ENCODE measurements around the gene SLC45A1. TPM values are rescaled to one million over a fixed set of nuclear protein-coding genes. Genes with fewer than 3 reads are reported as not detected.
"Not testable (repeated sequence)": the region's sequence is repeated elsewhere in the genome, so short reads cannot be mapped to it uniquely, and the experiment has no call there.

Gene SLC45A1
- total and polyA plus RNA-seq, 5 experiments from 2014 or later = 0.48 to 1.2 (median 0.98) TPM; not detected in 1

GRCh38 chr1:8370905-8371315 lies 53.0 kb downstream of the SLC45A1 start:
- no peak for ATAC-seq
- Mint-ChIP-seq H3K4me3 (no peak overlapping the region), H3K27ac (peak overlapping the region in 6 of 10 donors; percentile 42 to 53 (median 47)), H3K27me3 (no peaks in the 10 kb centered on the region), H3K4me1 (peaks cover 20 to 65% (median 36%) of the 10 kb centered on the region in 4 donors), H3K36me3 (peaks cover 0 to 43% (median 0%) of the 10 kb centered on the region in 3 donors), H3K9me3 (no peaks in the 10 kb centered on the region)
- no peak for DNase-seq
- POLR2A ChIA-PET = interaction anchor here (1.2 kb wide), 1 partner anchor 12 kb away, joined by 3 read pairs; no protein-coding TSS in a partner anchor

GRCh38 chr1:8371372-8371991 lies 53.6 kb downstream of the SLC45A1 start:
- POLR2A ChIA-PET = interaction anchor here (1.2 kb wide), 1 partner anchor 12 kb away, joined by 3 read pairs; no protein-coding TSS in a partner anchor
- Mint-ChIP-seq H3K27me3 (no peaks in the 10 kb centered on the region), H3K9me3 (no peaks in the 10 kb centered on the region), H3K4me1 (peaks cover 25 to 67% (median 39%) of the 10 kb centered on the region in 4 donors), H3K36me3 (peaks cover 0 to 42% (median 0%) of the 10 kb centered on the region in 3 donors), H3K4me3 (no peak overlapping the region), H3K27ac (peak overlapping the region in 5 of 10 donors; percentile 8 to 64 (median 51))
- no peak for ATAC-seq
- no peak for DNase-seq

GRCh38 chr1:8373125-8373524 lies 55.2 kb downstream of the SLC45A1 start:
- POLR2A ChIA-PET = no interaction called here
- H3K36me3 Mint-ChIP-seq = peaks cover 0 to 45% (median 0%) of the 10 kb centered on the region in 3 donors
- no peak for DNase-seq
- H3K4me3 Mint-ChIP-seq = no peak overlapping the region
- peaks cover 25 to 65% (median 36%) of the 10 kb centered on the region in 4 donors for H3K4me1 Mint-ChIP-seq
- H3K27me3 Mint-ChIP-seq = no peaks in the 10 kb centered on the region
- H3K9me3 Mint-ChIP-seq = no peaks in the 10 kb centered on the region
- H3K27ac Mint-ChIP-seq = peak overlapping the region in 1 of 10 donors; percentile 47
- no peak for ATAC-seq

GRCh38 chr1:8373581-8374241 lies 55.8 kb downstream of the SLC45A1 start:
- no peak for DNase-seq
- POLR2A ChIA-PET = no interaction called here
- H3K9me3 Mint-ChIP-seq = no peaks in the 10 kb centered on the region
- H3K27ac Mint-ChIP-seq = peak overlapping the region in 1 of 10 donors; percentile 30
- H3K4me1 Mint-ChIP-seq = peaks cover 31 to 70% (median 40%) of the 10 kb centered on the region in 4 donors
- H3K36me3 Mint-ChIP-seq = peaks cover 0 to 42% (median 0%) of the 10 kb centered on the region in 3 donors
- H3K27me3 Mint-ChIP-seq = no peaks in the 10 kb centered on the region
- peak overlapping the region in 1 of 10 donors; percentile 60 for H3K4me3 Mint-ChIP-seq
- no peak for ATAC-seq

- DNase-seq (no peak), ATAC-seq (no peak)
- H3K27ac Mint-ChIP-seq = peak overlapping the region in 5 of 10 donors; percentile 30 to 76 (median 63)
- H3K36me3 Mint-ChIP-seq = peaks cover 0 to 44% (median 0%) of the 10 kb centered on the region in 3 donors
- peaks cover 33 to 72% (median 46%) of the 10 kb centered on the region in 4 donors for H3K4me1 Mint-ChIP-seq
- H3K27me3 Mint-ChIP-seq = no peaks in the 10 kb centered on the region
- POLR2A ChIA-PET = no interaction called here
- no peak overlapping the region for H3K4me3 Mint-ChIP-seq
- no peaks in the 10 kb centered on the region for H3K9me3 Mint-ChIP-seq
These were observed 56.4 kb downstream of the SLC45A1 start for GRCh38 chr1:8374356-8374755.

GRCh38 chr1:8374812-8375211 lies 56.9 kb downstream of the SLC45A1 start:
- peak overlapping the region in 1 of 10 donors; percentile 25 for H3K4me3 Mint-ChIP-seq
- POLR2A ChIA-PET = no interaction called here
- peaks cover 33 to 74% (median 48%) of the 10 kb centered on the region in 4 donors for H3K4me1 Mint-ChIP-seq
- DNase-seq (no peak), ATAC-seq (no peak)
- H3K9me3 Mint-ChIP-seq = no peaks in the 10 kb centered on the region
- H3K27me3 Mint-ChIP-seq = no peaks in the 10 kb centered on the region
- peak overlapping the region in 7 of 10 donors; percentile 20 to 76 (median 36) for H3K27ac Mint-ChIP-seq
- H3K36me3 Mint-ChIP-seq = peaks cover 0 to 42% (median 0%) of the 10 kb centered on the region in 3 donors

GRCh38 chr1:8376358-8376840 lies 58.5 kb downstream of the SLC45A1 start:
- peaks cover 31 to 73% (median 50%) of the 10 kb centered on the region in 4 donors for H3K4me1 Mint-ChIP-seq
- no peaks in the 10 kb centered on the region for H3K9me3 Mint-ChIP-seq
- ATAC-seq (no peak), DNase-seq (no peak)
- peaks cover 0 to 44% (median 5%) of the 10 kb centered on the region in 3 donors for H3K36me3 Mint-ChIP-seq
- no peaks in the 10 kb centered on the region for H3K27me3 Mint-ChIP-seq
- H3K4me3 Mint-ChIP-seq = no peak overlapping the region
- POLR2A ChIA-PET = no interaction called here
- H3K27ac Mint-ChIP-seq = peak overlapping the region in 3 of 10 donors; percentile 20 to 67 (median 25)

GRCh38 chr1:8377271-8377981 lies 59.5 kb downstream of the SLC45A1 start:
- Mint-ChIP-seq H3K27ac (peak overlapping the region in 4 of 10 donors; percentile 11 to 51 (median 40)), H3K9me3 (no peaks in the 10 kb centered on the region), H3K4me3 (no peak overlapping the region)

GRCh38 chr1:8378178-8378577 lies 60.3 kb downstream of the SLC45A1 start:
- DNase-seq (no peak), ATAC-seq (no peak)
- POLR2A ChIA-PET = no interaction called here
- Mint-ChIP-seq H3K27ac (peak overlapping the region in 4 of 10 donors; percentile 53 to 73 (median 63)), H3K4me1 (peaks cover 36 to 78% (median 63%) of the 10 kb centered on the region in 4 donors), H3K9me3 (no peaks in the 10 kb centered on the region), H3K27me3 (no peaks in the 10 kb centered on the region), H3K4me3 (peak overlapping the region in 3 of 10 donors; percentile 5 to 22 (median 8)), H3K36me3 (peaks cover 0 to 35% (median 5%) of the 10 kb centered on the region in 3 donors)

More at GRCh38 chr1:8377271-8377981, 59.5 kb downstream of the SLC45A1 start:
- Mint-ChIP-seq H3K27me3 (no peaks in the 10 kb centered on the region), H3K36me3 (peaks cover 0 to 36% (median 5%) of the 10 kb centered on the region in 3 donors), H3K4me1 (peaks cover 33 to 76% (median 56%) of the 10 kb centered on the region in 4 donors)
- DNase-seq (no peak), ATAC-seq (no peak)
- POLR2A ChIA-PET = no interaction called here

GRCh38 chr1:8378981-8379470 lies 61.1 kb downstream of the SLC45A1 start:
- ATAC-seq (no peak), DNase-seq (no peak)
- H3K4me1 Mint-ChIP-seq = peaks cover 38 to 83% (median 69%) of the 10 kb centered on the region in 4 donors
- no peaks in the 10 kb centered on the region for H3K27me3 Mint-ChIP-seq
- no peaks in the 10 kb centered on the region for H3K9me3 Mint-ChIP-seq
- H3K36me3 Mint-ChIP-seq = peaks cover 0 to 28% (median 5%) of the 10 kb centered on the region in 3 donors
- H3K4me3 Mint-ChIP-seq = peak overlapping the region in 5 of 10 donors; percentile 5 to 24 (median 11)
- H3K27ac Mint-ChIP-seq = peak overlapping the region in 7 of 10 donors; percentile 13 to 90 (median 66)
- POLR2A ChIA-PET = no interaction called here

GRCh38 chr1:8379513-8380186 lies 61.7 kb downstream of the SLC45A1 start:
- POLR2A ChIA-PET = no interaction called here
- no peak for ATAC-seq
- DNase-seq = no peak
- Mint-ChIP-seq H3K27me3 (no peaks in the 10 kb centered on the region), H3K9me3 (no peaks in the 10 kb centered on the region), H3K4me1 (peaks cover 41 to 84% (median 73%) of the 10 kb centered on the region in 4 donors), H3K4me3 (peak overlapping the region in 1 of 10 donors; percentile 30), H3K36me3 (peaks cover 0 to 25% (median 5%) of the 10 kb centered on the region in 3 donors), H3K27ac (peak overlapping the region in 2 of 10 donors; percentile 38 to 50)

GRCh38 chr1:8380310-8380709 lies 62.4 kb downstream of the SLC45A1 start:
- POLR2A ChIA-PET, H3K27me3 Mint-ChIP-seq, ATAC-seq, DNase-seq, H3K4me3 Mint-ChIP-seq, H3K9me3 Mint-ChIP-seq: not testable (repeated sequence)
- H3K27ac Mint-ChIP-seq = peak overlapping the region in 2 of 10 donors; percentile 38 to 50
- H3K36me3 Mint-ChIP-seq = peaks cover 0 to 23% (median 5%) of the 10 kb centered on the region in 3 donors
- peaks cover 41 to 87% (median 74%) of the 10 kb centered on the region in 4 donors for H3K4me1 Mint-ChIP-seq
